DND-41 (cell line): ENCODE measurements around the gene ACTR1A.
"Not testable (repeated sequence)": the region's sequence is repeated elsewhere in the genome, so short reads cannot be mapped to it uniquely, and the experiment has no call there.

Experiments used
- CTCF ChIP-seq: IDR thresholded peaks from 2 replicates; pipeline ENCODE4 v1.5.1; 2012; ENCODE audit warnings: borderline replicate concordance, low read length, moderate library complexity, mild to moderate bottlenecking; ENCODE audit not compliant: poor library complexity, severe bottlenecking; ENCODE audit errors: extremely low read depth
- EZH2 ChIP-seq: IDR thresholded peaks from 3 replicates; pipeline ENCODE4 v1.6.1; 2012; ENCODE audit warnings: borderline replicate concordance, low read depth, mild to moderate bottlenecking, moderate library complexity, low read length, inconsistent platforms; ENCODE audit not compliant: severe bottlenecking

DNA sequence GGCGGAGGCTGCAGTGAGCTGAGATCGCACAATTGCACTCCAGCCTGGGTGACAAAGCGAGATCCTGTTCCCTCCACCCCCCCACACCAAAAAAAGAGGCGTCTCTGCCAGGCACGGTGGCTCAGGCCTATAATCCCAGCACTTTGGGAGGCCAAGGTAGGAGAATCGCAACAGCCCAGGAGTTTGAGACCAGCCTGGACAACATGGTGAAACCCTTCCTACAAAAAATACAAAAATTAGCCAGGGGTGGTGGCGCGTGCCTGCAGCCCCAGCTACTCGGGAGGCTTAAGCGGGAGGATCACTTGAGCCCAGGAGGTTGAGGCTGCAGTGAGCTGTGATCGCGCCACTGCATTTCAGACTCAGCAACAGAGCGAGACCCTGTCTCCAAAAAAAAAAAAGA lies 1.8 kb downstream of the ACTR1A start:
- not testable (repeated sequence) for TF ChIP-seq CTCF, EZH2
